Left kidney (tissue), 2 donors: ENCODE results near the gene RPL36. TPM values are rescaled to one million over a fixed set of nuclear protein-coding genes. Genes with fewer than 3 reads are reported as not detected.
"Not testable (repeated sequence)": the region's sequence is repeated elsewhere in the genome, so short reads cannot be mapped to it uniquely, and the experiment has no call there.

ENCODE experiments used
- DNase-seq: peaks from one replicate; pipeline ENCODE4 v3.0.0-alpha.2; 2013
- polyA plus RNA-seq: library from polyadenylated mRNA; unstranded; fragments of 120-200 nt; gene quantifications from one replicate; pipeline ENCODE4 v1.2.1, GENCODE V29; 2013; ENCODE audit not compliant: insufficient read length

The RPL36 gene
- polyA plus RNA-seq, 1 donor, result 513 TPM

GRCh38 chr19:5687360-5688198 lies 2.5 kb upstream of the RPL36 start:
- no peak for DNase-seq

DNA sequence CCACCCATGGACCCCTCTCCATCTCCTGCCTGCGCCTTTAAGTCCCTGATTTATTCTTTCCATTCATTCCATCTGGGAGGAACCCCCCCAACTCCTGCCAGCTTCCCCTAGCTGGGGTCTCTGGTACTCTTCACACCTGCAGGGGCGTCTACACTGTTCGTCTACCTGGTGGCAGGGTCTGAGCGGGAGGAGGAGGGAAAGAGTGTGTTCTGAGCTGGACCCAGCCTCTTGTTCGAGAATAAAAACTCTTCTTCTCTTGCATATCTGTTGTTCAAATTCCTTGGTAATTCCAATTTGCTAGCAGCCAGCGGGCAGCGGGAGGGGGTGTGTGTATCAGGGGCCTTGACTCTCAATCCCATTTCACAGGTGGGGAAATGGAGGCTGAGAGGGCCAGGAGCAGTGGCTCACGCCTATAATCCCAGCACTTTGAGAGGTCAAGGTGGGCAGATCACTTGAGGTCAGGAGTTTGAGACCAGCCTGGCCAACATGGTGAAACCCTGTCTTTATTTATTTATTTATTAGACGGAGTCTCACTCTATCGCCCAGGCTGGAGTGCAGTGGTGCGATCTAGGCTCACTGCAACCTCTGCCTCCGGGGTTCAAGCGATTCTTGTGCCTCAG lies 1.7 kb upstream of the RPL36 start:
- DNase-seq, result not testable (repeated sequence)

- no peak for DNase-seq
Measured at GRCh38 chr19:5690955-5691821, 1.1 kb downstream of the RPL36 start.

DNA sequence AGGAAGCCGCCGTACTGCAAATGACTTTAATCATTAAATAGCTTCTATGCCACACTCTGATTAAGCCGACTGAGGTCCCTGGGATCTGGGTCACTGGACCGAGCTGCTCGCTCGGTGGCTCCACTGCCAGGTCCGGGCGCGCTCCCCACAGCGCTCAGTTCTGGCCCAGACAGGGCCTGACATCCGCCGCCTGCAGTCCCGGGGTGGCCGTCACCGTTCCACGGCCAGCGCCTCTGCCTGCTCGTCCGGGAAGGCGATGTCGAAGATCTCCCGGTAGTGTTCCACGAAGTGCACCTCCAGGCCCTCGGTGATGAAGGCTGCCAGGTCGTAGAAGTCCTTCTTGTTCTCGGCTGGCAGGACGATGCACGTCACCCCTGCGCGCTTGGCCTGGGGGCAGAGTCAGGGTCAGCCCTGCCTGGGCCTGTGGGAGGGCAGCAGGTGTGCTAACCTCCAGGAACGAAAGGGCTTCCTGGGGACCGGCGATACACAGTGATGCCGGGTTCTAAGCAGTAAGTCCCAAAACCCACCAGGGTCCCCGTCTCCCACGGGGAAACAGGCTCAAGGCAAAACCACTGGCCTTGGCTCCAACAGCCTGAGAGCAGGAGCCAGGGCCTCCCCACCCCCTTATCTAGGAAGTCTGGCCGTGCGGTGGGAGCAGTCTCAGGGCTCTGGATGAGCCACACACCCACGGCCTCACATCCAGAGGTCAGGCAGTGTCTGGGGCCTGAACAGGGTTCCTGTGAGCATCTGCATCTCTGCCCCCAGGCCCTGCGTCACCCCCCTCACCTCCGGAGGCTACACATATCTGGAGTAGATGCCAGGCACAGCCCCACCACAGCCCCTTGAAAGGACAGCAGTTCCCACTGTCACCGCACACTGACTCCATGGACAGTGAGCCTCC lies 2.0 kb downstream of the RPL36 start:
- no peak for DNase-seq

- DNase-seq, result no peak
Measured at GRCh38 chr19:5692723-5693194, 2.7 kb downstream of the RPL36 start.

- no peak for DNase-seq
Measured at GRCh38 chr19:5693195-5694166, 3.4 kb downstream of the RPL36 start.

GRCh38 chr19:5694167-5694955 lies 4.3 kb downstream of the RPL36 start:
- DNase-seq, result no peak

GRCh38 chr19:5694956-5695648 lies 5.0 kb downstream of the RPL36 start:
- DNase-seq, result no peak

GRCh38 chr19:5695649-5696195 lies 5.6 kb downstream of the RPL36 start:
- no peak for DNase-seq

DNA sequence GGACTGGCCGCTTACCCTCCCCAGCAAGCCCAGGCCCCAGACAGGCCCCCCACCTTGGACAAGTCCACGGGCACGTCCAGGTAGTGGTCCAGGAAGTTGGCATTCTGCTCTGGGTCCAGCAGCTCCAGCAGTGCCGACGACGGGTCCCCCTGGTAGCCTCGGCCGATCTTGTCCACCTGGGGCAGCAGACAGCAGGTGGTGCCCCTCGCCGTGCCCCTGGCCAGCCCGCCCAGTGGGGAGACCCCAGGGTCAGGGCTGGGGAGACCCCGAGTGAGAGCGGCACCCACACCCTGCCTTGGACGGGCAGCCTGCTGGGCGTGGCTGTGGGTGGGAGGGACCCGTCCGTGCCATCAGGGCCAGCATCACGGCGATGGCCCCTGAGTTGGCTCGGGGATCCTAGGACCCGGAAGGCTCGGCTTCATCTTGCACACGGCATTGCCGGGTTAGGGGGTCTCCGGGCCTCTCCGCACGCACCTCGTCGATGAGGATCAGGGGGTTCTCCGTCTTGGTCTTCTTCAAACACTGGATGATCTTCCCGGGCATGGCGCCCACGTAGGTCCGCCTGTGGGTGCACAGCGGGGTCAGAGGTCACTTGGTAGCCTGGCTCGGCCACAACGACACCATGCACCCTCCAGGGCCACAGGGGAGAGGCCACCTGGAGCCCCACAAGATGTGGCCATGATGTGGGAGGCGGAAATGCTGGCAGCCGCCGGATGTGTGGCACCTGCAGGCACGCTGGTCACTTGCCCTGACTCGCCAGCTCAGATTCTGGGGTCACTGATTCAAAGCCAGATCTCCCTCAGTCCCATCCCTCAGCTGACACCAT lies 6.3 kb downstream of the RPL36 start:
- no peak for DNase-seq

- DNase-seq, result no peak
Measured at GRCh38 chr19:5697022-5697889, 7.2 kb downstream of the RPL36 start.

DNA sequence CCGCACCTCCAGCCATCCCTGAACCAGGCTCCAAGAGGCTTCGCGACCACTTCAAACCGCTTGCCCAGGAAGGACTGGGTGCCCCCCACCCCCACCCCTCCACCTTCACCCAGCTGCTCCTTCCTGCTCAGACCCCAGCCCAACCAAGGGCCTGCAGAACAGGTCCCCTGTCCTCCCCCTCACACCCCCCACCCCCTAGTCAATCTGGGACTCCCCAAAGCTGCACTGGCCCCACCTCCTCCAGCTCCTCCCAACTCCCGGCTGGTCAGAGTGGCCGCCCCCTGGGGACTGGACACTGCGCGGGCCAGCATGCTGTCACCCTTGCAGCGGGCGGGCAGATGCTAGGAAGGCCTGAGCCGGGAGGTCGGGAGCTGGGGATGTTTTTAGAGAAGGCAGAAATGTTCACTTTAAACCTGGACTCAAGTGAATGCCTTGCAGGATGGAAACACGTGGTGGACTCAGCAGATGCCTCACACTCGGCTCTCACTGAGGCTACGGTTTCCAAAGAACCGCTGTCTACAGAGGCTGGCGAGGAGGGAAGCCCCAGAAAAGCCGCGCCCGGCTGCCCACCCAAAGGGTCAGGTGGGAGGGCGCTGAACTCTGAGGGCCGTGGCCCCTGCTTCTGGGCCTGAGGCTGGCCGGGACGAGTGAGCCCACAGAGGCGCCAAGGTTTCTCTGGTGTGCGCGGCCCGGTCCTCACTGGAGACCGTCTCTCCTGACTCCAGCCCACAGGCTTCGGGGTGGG lies 8.0 kb downstream of the RPL36 start:
- no peak for DNase-seq

DNA sequence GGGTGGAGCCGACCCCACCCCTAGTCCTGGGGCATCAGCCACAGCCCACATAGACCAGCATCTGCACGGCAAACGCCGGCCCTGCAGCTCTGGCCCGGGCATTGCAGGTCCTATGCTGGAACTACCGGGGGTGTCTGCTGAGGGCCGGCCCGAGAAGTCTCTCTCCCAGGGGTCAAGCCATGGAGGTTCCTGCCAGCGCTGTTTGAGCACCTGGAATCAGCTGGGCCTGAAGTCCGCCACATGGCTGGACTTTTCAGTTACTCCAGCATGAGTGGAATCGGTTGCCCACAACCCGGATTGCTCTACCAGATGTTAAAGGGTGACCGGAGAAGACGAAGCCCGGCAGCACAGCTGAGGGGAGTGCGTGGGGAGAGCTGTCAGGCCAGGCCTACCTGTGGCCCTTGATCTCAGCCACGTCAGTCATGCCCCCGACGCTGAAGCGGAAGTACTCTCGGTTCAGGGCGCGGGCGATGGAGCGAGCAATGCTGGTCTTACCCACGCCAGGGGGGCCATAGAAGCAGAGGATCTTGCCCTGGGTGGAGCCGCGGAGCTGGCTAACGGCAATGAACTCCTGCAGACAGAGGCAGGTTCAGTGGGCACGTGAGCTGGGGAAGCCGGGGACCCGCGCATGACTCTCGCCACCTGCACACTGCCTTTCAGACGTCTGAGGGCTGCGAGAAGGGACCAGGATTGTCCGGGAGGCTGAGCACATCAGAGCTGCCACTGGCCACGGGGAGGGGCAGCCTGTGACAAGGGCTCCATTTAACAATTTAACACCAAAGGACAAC lies 8.7 kb downstream of the RPL36 start:
- no peak for DNase-seq

- DNase-seq, result no peak
Measured at GRCh38 chr19:5700455-5701092, 10.5 kb downstream of the RPL36 start.
